HPDE6-E6E7 (cell line): ENCODE measurements around the gene MACC1.

Source experiments
- DNase-seq: peaks from one replicate; pipeline ENCODE4 v3.0.0; 2011; ENCODE audit warnings: missing footprints; ENCODE audit errors: extremely low spot score

MACC1 gene

DNA sequence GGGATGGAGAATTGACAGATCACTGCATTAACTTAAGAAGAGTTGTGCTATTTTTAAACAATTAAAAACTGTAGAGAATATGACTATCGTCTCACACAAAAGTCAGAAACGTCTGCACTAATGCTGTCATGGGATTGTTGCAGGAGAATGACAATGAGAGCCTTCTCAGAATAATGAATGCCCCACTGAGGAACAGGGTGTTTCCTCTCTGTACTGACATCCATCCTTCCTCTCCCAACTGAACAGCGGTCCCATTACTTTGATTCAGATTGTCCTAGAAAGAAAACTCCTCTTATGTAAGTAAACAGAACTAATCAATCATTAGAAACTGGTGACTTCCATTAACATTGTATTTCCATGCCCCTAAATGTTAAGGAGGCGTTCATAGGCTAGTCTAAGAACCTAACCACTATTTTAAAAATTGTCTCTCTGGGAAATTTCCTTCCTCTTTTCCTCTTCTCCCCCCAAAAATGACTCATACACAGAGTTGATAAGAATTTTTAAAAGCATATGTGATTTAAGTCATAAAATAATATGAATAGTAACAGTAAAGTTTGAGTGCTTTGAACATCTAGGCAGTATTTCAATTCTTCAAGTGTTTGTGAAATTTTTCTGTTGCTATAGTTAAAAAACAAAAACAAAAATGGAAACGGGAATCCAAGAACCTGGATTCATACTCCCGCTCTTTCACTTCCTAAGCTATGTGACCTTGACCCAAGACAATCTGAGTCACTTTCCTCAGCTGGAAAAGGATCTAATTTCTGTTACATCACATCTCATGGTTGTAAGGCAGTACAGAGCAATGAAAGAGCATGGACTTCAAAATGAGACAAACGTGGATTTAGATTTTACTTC, 12.7 kb upstream of the MACC1 start:
- no peak for DNase-seq

DNA sequence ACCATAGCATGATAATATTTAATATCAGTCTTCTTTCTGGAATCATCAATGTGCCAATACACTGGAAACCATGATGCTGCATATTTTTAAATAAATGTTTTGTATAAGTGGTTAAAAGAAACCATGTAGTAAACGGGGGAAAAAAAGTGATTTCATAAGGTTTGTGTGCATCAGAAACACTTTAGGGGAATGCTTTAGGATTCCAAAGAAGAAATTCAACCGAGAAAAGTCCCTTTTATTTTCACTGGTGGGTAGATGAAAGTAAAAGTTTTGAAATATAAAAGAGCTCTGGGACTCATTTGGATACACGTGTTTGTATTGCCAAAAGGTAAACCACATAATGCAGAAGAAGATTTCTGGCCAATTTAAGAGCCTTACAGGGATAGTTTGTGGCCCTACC, 11.9 kb upstream of the MACC1 start:
- DNase-seq: no peak

DNA sequence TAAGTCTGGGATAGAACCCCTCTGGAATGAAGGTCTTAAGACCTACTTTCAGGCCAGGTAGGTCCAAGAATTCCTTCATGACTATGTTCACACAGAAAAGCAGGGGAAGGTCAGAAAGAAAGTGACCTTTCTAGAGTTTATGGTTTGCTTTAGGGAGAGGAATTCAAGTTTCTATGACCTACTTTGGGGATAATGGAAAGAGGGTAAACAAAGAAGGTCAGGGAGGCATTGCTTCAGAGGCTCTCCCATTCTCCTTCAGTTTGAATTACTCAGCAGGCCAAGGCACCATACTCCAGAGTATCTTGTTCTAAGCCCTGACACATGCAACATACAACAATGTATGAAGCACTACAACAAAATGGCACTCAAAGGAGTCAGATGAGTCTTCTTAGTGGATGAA, 11.5 kb upstream of the MACC1 start:
- DNase-seq: no peak

DNA sequence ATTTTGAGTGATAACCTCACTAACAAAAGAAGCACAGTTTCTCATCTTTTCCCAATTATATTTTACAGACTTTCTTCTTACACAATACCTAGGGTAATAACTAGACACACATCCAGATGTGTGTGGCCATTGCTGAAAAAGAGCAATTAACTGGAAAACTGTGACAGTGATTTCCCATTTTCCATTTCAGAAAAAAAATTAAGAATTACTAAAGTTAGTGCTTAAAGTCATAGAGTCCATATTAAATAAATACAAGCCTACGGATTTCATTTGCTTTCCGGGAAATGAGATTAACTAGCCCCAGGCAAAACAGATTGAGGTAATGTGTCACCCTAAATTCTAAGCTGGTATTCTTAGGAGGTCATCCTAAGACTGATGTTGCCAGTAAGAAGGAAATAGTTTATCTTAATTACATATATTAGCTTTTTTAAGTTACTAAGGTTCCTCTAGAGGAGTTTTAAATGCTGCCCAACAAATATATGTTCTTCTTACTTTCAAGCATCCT, 10.2 kb upstream of the MACC1 start:
- no peak for DNase-seq

DNA sequence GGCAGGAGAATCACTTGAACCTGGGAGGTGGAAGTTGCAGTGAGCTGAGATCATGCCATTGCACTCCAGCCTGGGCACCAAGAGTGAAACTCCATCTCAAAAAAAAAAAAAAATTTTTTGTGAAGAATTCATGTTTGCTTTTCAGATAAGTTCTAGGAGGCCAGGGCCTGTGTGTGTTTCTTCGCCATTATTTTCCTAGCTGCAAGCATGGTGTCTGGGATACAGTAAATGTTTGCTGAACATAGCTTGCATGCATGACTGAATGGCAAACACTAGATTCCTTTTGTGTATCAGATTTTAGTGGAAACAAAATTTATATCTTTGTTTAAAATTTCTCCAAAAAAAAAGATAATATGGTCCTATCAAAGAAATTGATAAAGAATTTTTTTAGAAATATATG, 9.7 kb upstream of the MACC1 start:
- no peak for DNase-seq

DNA sequence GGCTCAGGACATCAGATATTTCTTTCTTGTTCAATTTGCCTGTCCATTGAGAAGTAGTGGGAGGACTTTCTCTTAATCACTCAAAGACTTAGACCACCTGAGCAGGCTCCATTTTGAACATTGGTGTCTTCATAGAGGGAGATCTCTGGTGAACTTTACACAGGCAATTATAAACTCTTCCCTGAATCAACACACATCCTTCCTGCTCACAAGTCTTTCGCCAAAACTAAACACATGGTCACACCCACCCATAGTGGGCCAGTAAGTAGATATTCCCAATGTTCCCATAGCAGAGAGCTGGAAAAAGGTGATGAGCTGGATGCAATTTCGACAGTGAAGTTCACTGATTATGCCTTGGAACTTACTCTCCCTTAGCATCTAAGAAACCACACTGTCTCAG, 8.2 kb upstream of the MACC1 start:
- no peak for DNase-seq

DNA sequence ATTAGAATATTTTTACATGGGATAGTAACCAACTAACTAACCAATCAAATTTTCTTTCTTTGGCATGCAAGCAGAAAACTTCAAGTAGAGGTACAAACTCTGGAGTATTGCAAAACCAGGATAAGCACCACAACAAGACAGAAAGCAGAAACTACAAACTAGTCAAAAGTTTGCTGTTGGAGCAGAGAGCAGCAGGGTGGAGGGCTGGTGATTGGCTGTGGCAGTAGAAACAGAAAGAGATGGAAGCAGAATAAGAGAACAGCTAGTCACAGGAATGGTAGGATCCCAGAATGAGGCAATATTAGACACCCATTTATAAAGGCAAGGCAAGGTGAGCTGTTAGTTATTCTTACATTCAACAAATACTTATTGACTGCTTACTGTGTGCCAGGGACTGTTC, 6.8 kb upstream of the MACC1 start:
- DNase-seq: no peak

DNA sequence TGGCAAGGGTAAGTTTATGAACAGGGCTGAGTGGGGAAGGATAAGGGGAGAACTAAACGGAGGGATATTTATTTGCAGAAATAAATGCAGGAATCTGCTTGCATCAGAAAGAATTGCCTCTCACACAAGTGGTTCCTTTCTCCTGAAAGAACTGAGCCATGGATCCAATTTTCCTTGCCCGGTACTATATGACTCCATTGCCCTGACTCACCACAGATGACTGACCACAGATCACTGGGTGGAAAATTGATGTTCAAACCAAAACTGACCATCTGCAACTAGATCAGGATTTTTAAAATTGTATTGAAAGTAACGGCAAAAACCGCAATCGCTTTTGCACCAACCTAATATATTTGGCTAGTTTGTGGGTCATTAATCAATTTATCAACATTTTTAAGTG, 6.2 kb upstream of the MACC1 start:
- no peak for DNase-seq

DNA sequence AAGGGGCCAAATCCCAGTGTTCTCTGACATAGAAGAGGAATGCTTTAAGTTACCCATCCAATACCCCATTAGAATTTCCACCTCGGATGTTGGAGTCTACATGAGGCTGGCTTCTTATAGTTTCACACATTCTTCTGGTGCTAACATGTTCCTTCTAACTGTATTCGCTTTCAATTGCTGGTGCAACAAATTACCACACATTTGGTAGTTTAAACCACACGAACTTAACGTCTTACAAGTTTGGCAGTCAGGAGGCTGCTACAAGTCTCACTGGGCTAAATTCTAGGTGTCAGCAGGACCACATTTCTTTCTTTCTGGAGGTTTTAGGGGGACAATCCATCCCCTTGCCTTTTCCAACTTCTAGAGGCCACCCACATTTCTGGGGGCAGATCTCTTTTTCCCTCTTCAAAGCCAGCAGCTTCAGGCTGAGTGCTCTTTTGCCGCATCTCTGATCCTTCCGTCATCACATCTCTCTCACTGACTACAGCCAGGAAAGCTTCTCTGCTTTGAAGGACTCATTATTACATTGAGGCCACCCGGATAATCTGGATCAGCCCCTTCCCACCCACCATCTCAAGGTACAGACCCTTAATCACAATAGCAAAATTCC, 5.1 kb upstream of the MACC1 start:
- DNase-seq: no peak

DNA sequence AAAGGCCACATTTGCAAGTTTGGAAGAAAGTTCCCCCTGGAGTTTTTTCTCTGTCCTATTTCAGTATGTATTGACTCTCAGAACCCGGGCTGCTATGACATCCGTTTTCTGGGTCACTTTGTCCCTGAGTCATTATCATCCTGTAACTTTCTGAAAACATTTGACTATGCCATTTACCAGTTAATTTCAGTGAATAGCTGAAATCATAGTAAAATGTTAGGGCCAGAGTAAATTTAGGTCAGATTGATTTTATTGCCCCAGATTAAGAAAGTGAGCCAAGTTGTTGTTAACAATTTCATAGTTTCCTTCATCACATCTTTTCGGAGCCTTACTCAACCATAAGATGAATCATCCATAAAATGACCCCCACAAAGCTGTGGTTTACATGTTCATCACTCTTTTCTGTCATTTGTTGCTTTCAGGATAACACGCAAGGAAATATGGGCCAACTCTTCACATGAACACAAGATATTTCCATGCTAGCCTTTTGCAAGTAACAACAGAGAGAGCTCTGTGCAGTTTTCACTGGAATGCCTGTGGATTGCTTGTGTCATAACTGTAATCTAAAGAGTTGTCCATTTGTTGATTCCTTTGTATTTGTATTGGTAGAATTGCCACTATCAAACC, 3.9 kb upstream of the MACC1 start:
- DNase-seq: no peak

DNA sequence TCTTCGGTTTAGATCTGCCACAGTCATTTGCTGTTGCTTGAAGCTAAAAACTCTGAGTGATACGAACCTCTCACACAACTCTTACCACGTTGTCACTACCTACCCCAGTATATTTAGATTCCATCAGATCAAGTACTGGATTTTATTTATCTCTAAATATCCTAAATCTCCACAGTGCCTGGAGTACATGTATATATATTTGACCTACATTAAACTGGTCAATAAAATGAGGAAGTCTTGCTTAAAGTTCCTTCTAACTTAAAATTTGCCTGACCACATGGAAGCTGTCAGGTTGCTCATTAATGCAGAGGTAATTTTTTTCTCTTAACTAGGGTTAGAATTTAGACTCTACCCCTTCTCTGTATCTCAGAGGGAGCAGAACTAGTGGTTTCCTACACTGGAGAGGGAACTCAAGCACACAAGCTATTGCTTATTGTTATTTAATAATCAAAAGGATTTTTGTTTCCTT, 3.1 kb upstream of the MACC1 start:
- DNase-seq: no peak

DNA sequence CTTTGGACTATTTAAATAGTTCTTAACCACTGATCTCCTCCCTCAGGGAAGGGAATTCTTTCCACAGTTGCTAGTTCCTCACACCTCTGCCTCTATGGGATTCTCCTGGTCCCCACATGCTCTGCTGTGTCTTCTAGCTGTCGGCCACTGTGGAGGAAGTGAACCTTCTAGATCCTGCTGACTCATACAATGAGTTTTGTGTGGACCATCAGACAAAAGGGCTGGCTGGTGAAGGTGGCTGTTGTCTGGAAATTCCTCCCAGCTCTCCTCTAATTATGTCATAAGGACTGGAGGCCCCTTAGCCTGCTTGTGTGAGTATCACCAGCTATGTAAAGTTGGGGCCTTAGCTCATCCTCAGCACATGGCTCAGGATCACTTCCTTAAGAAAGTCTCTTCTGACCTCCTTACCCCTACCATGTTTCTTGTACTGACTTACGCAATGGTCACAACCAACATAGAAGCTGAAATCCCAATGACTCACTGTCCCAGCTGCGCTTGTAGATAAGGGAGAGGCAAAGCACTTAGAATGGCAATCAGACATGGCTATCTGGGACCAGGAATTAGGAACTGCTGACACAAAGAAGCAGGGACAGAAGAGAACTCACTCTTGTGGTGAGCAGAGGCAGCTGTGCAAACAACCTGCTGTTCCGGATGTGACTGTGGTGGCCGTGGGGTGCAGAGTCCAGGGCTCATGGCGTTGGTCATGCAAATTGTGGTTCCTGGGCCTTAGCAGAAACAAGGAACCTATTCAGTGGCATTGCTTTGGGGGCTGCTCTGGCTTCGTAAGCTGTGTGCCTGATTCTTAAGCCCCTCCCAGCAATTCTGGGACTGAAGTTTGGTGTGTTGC, 2.5 kb upstream of the MACC1 start:
- DNase-seq: no peak

DNA sequence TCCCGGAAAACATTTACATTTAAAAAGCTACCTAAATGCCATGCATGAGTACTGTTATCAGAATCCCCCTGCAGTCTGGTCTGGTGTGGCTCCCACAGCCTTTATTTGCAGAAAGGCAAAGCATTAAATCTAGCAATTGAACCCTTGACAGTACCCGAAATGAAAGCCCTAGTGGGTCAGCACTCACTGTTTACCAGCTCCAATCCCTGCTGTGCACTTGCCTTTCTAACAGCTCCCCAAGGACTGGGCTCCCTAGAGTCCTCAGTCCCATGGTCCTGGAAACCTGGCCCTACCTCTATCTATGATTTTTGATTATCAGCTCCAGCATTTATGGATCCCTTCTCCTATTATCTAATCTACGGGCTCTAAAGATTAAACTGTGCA, 1.9 kb upstream of the MACC1 start:
- DNase-seq: no peak

DNA sequence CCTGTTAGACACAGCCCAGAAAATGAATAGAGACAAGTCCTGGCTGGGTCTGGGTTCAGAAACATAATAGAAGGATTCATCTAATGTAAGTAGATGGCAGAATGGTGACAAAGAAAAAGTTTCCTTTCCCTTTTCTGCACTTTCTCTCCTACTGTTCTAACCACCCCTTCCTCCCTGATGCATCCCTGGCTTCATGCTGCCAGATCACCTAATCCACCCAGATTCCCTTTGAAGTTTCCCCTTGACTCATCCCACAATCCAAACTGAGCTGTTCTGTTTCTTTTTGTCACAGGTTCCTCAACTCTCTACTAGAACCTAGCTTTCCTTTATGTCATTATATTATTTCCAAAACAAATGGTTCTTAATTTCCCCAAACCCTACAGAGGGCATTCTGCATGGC, 1.1 kb upstream of the MACC1 start:
- no peak for DNase-seq

DNA sequence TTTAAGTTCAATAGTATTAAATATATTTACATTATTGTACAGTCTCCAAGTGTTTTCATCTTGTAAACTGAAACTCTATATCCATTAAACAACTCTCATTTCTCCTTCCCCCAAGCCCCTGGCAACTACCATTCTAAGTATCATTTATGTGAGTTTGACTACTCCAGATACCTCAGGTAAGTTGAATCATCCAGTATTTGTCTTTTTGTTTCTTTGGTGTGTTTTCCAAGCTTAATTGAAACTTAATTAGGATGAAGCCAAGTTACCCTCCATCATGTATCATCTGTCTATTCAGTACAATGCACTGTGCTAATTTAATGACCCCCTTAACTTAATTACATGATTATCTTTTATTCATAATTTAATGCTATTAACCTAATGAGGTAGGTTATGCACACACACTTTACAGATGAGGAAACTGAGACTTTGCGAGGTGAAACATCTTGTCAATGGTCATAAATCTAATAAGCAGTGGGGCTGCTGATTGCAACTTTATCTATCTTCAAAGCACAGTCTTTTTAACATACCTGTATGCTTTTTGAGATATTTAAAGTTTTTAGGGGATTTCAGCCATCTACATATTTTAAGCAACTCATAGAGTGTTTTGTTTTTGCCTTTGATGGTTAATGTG, 663 bp downstream of the MACC1 start:
- DNase-seq: no peak

DNA sequence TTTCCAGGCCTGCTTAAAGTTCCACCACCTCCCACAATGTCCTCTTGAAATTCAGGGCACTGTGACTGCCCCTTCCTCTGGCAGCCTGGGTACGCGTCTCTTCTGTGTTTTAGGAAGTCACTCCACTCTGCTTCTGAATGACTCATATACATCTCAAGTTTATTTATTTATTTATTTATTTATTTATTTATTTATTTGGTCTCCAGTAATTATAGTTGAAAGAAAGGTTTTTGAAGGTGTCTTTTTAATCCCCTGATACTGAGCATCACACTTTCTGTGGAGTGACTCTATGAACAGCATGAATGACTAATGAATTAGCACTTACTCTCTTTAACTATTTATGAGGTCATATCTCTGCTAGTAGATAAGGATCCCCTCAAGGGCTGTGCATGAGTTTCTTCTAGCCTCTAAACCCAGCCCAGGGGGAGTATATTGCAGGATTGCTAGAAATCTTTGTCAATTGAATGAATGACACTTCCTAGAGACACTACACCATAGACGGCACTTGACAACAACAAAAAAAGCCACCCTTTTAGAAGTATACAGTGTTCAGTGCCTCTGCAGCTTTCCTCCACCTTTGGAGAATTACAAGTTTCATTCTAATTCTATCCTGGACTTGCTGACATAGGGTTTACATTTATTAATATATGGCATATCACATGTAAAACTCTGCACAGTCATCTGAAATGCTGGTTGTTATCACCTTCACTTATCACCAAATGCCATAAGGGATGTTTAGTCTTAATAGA, 2.1 kb downstream of the MACC1 start:
- no peak for DNase-seq

DNA sequence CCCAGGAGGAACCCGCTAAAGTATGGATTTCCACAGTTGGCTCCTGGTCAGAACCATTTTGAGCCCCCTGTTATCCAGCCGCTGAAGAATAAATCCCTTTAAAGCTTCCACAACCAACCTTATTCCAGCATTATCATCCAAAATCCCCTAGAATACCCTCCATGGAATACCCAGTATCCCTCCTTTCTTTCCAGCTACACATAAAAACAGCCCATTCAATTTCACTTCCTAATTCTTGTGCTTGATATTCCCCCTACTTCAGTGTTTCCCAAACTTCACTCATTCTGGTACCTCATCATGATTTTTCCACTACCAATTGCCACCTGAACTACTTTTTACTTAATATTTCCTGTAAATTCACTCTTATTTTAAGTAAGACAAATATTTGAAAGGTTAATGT, 3.1 kb downstream of the MACC1 start:
- no peak for DNase-seq

DNA sequence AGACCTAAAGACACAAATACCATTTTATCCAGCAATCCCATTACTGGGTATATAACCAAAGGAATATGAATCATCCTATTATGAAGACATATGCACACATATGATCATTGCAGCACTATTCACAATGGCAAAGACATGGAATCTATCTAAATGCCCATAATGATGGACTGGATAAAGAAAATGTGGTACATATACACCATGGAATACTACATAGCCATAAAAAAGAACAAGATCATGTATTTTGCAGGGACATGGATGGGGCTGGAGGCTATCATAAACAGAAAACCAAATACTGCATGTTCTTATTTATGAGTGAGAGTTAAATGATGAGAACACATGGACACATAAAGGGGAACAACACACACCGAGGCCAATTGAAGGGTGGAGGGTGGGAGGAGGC, 3.8 kb downstream of the MACC1 start:
- DNase-seq: no peak

DNA sequence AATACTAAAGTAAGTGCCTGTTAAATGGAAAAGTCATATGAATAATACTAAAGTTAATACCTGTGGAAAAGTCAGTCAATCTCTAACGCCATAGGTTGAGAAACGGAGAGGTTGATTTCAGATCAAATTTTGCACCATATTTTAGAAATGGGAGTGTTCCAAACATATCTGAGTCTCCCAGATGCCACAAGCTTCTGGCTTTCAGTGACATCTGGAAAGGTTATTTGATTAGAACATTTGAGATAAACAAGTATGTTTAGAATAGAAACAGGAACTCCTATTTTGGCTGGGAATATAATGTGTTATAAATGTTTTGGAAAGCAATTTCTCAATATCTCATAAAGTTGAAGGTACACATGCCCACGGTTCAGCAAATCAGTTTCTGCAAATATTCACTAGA, 5.8 kb downstream of the MACC1 start:
- DNase-seq: no peak

DNA sequence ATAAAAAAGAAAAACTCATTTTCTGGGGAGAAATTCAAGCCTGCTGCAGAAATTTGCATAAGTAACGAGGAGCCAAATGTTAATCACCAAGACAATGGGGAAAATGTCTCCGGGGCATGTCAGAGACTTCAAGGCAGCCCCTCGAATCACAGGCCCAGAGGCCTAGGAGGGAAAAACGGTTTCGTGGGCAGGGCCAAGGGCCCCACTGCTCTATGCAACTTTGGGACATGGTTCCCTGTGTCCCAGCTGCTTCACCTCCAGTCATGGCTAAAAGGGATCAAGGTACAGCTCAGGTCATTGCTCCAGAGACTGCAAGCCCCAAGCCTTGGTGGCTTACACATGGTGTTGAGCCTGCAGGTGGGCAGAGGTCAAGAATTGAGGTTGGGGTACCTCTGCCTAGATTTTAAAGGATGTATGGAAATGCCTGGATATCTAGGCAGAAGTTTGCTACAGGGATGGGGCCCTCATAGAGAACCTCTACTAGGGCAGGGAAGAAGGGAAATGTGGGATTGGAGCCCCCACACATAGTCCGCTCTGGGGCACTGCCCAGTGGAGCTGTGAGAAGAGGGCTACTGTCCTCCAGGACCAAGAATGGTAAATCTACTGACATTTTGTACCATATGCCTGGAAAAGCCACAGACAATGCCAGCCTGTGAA, 8.4 kb downstream of the MACC1 start:
- no peak for DNase-seq
